ENCODE results near the gene C2CD3. TPM values are rescaled to one million over a fixed set of nuclear protein-coding genes. Genes with fewer than 3 reads are reported as not detected.

The C2CD3 gene
- total and polyA plus RNA-seq, 10 of the 15 experiments (the other 5 are each of a cell fraction or from before 2014, with no cell fraction given), result 2.3 to 24.0 (median 16.3) TPM

DNA sequence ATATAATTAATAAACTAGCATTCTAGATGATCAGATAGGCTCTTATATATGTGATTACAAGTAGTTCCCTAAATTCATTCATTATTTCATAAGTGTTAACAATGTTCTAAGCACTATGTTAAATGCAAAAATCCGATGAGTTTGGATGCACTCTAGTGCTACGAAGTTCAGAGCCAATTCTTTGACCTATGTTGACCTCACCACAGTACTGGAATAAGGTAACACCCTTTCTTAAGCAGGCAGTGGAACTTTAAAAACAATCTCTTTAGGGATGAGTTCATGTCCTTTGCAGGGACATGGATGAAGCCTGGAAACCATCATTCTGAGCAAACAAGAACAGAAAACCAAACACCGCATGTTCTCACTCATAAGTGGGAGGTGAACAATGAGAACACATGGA is 93.6 kb downstream of the C2CD3 start:
- H4K20me1 ChIP-seq (ENCODE audit: control insufficient read depth, insufficient read depth), result no peaks in the 10 kb centered on the region
- H3K27me3 ChIP-seq (replicated peaks in 1 of 2; ENCODE audit: control insufficient read depth in 2 of 2, insufficient read depth in 2 of 2, low read length in 1 of 2), result no peaks in the 10 kb centered on the region
- DNase-seq (ENCODE audit: low read depth, low spot score) (no peak), ATAC-seq (no peak), FAIRE-seq (no peak)
- no peaks in the 10 kb centered on the region for H3K4me1 ChIP-seq (ENCODE audit: control insufficient read depth, insufficient read depth, low read length)
- H3K36me3 ChIP-seq (ENCODE audit: control insufficient read depth in 2 of 2, insufficient read depth in 2 of 2, low read length in 1 of 2), result peaks cover 2 to 6% of the 10 kb centered on the region in 2 experiments
- in situ Hi-C loops (cut with MboI), result no loop called here
- H3K79me2 ChIP-seq (ENCODE audit: control insufficient read depth, insufficient read depth, low read length), result no peaks in the 10 kb centered on the region
- whole genome bisulfite sequencing (ENCODE audit: insufficient coverage, insufficient replicate concordance, low lambda C conversion rate, missing lambda C conversion rate), result 98% methylated on average over 3 of the region's 3 CpGs
- H3K27ac ChIP-seq (ENCODE audit: control insufficient read depth, insufficient read depth), result no peak overlapping the region
- H3K4me3 ChIP-seq, result no peak overlapping the region
- intact Hi-C loops (cut with micrococcal nuclease; ENCODE audit: unreplicated experiment), result no loop called here
- SMC1A ChIA-PET (ENCODE audit: uncharacterized antibody, unreplicated experiment), result no interaction called here
- H3K9ac ChIP-seq (ENCODE audit: control insufficient read depth, insufficient read depth, low read length), result no peak overlapping the region
- no peak overlapping the region for H3K4me2 ChIP-seq (ENCODE audit: control insufficient read depth, insufficient read depth)
- POLR2A ChIA-PET, result no interaction called here
- no TSS peak for BruUV-seq (replicated peaks)
- CTCF ChIA-PET, result no interaction called here
- TF ChIP-seq IRF5 (IDR thresholded peaks at IDR 0.05; ENCODE audit: borderline replicate concordance) (no peak), RELA (IDR thresholded peaks at IDR 0.05; ENCODE audit: borderline replicate concordance, partially characterized antibody) (no peak), CEBPB (IDR thresholded peaks at IDR 0.05; ENCODE audit: borderline replicate concordance in 1 of 2, low read depth in 2 of 2, low read length in 2 of 2) (no peak), WRNIP1 (IDR thresholded peaks at IDR 0.05; ENCODE audit: borderline replicate concordance, low read depth, low read length) (no peak), HDAC2 (IDR thresholded peaks at IDR 0.05) (no peak), ZBTB40 (IDR thresholded peaks at IDR 0.05; ENCODE audit: borderline replicate concordance) (no peak)
- TF ChIP-seq, protein P1, sequence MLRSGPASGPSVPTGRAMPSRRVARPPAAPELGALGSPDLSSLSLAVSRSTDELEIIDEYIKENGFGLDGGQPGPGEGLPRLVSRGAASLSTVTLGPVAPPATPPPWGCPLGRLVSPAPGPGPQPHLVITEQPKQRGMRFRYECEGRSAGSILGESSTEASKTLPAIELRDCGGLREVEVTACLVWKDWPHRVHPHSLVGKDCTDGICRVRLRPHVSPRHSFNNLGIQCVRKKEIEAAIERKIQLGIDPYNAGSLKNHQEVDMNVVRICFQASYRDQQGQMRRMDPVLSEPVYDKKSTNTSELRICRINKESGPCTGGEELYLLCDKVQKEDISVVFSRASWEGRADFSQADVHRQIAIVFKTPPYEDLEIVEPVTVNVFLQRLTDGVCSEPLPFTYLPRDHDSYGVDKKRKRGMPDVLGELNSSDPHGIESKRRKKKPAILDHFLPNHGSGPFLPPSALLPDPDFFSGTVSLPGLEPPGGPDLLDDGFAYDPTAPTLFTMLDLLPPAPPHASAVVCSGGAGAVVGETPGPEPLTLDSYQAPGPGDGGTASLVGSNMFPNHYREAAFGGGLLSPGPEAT (IDR thresholded peaks at IDR 0.05; ENCODE audit: low read depth), result no peak
- TF ChIP-seq, protein P2, sequence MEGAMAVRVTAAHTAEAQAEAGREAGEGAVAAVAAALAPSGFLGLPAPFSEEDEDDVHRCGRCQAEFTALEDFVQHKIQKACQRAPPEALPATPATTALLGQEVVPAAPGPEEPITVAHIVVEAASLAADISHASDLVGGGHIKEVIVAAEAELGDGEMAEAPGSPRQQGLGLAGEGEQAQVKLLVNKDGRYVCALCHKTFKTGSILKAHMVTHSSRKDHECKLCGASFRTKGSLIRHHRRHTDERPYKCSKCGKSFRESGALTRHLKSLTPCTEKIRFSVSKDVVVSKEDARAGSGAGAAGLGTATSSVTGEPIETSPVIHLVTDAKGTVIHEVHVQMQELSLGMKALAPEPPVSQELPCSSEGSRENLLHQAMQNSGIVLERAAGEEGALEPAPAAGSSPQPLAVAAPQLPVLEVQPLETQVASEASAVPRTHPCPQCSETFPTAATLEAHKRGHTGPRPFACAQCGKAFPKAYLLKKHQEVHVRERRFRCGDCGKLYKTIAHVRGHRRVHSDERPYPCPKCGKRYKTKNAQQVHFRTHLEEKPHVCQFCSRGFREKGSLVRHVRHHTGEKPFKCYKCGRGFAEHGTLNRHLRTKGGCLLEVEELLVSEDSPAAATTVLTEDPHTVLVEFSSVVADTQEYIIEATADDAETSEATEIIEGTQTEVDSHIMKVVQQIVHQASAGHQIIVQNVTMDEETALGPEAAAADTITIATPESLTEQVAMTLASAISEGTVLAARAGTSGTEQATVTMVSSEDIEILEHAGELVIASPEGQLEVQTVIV (IDR thresholded peaks at IDR 0.05; ENCODE audit: borderline replicate concordance, partially characterized antibody), result no peak
- TF ChIP-seq, protein P3, sequence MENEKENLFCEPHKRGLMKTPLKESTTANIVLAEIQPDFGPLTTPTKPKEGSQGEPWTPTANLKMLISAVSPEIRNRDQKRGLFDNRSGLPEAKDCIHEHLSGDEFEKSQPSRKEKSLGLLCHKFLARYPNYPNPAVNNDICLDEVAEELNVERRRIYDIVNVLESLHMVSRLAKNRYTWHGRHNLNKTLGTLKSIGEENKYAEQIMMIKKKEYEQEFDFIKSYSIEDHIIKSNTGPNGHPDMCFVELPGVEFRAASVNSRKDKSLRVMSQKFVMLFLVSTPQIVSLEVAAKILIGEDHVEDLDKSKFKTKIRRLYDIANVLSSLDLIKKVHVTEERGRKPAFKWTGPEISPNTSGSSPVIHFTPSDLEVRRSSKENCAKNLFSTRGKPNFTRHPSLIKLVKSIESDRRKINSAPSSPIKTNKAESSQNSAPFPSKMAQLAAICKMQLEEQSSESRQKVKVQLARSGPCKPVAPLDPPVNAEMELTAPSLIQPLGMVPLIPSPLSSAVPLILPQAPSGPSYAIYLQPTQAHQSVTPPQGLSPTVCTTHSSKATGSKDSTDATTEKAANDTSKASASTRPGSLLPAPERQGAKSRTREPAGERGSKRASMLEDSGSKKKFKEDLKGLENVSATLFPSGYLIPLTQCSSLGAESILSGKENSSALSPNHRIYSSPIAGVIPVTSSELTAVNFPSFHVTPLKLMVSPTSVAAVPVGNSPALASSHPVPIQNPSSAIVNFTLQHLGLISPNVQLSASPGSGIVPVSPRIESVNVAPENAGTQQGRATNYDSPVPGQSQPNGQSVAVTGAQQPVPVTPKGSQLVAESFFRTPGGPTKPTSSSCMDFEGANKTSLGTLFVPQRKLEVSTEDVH (IDR thresholded peaks at IDR 0.05; ENCODE audit: low read depth, partially characterized antibody), result no peak
- RAD21 ChIA-PET (ENCODE audit: unreplicated experiment), result no interaction called here
- no peak overlapping the region for H2AFZ ChIP-seq (ENCODE audit: control insufficient read depth, low read depth, low read length)
- no peaks in the 10 kb centered on the region for H3K9me3 ChIP-seq (replicated peaks; ENCODE audit: control insufficient read depth, insufficient read depth, low read length)
